ENCODE measurements around the gene CRYL1. TPM values are rescaled to one million over a fixed set of nuclear protein-coding genes. Genes with fewer than 3 reads are reported as not detected.

Gene CRYL1
- total RNA-seq, 6 experiments from 2014 or later: 10.9 to 13.2 (median 12.0) TPM

GRCh38 chr13:20526664-20527063 is 1.0 kb upstream of the CRYL1 start:
- peak overlapping the region; percentile 89 for H3K4me3 Mint-ChIP-seq
- peak; percentile 18 for DNase-seq

GRCh38 chr13:20525144-20525600 is 485 bp downstream of the CRYL1 start:
- H3K27me3 Mint-ChIP-seq (ENCODE audit: insufficient read depth): no peaks in the 10 kb centered on the region; the same call in none of the 2 replicates
- peaks cover 1% of the 10 kb centered on the region; the same call in 1 of the 2 replicates for H3K36me3 Mint-ChIP-seq (ENCODE audit: low read depth)
- no peak for TF ChIP-seq CTCF (IDR thresholded peaks at IDR 0.05)
- H3K4me3 Mint-ChIP-seq: peak overlapping the region; percentile 92
- no peak for DNase-seq
- H3K4me1 Mint-ChIP-seq (ENCODE audit: low read depth): peaks cover 28% of the 10 kb centered on the region
- no peaks in the 10 kb centered on the region for H3K9me3 Mint-ChIP-seq
- H3K27ac Mint-ChIP-seq: peak overlapping the region; percentile 46

More at GRCh38 chr13:20526664-20527063, 1.0 kb upstream of the CRYL1 start:
- H3K27ac Mint-ChIP-seq: peak overlapping the region; percentile 76
- no peak for TF ChIP-seq CTCF (IDR thresholded peaks at IDR 0.05)
- no peaks in the 10 kb centered on the region for H3K36me3 Mint-ChIP-seq (ENCODE audit: low read depth)
- no peaks in the 10 kb centered on the region for H3K9me3 Mint-ChIP-seq
- H3K27me3 Mint-ChIP-seq (ENCODE audit: insufficient read depth): no peaks in the 10 kb centered on the region; the same call in none of the 2 replicates
- peaks cover 28% of the 10 kb centered on the region for H3K4me1 Mint-ChIP-seq (ENCODE audit: low read depth)

DNA sequence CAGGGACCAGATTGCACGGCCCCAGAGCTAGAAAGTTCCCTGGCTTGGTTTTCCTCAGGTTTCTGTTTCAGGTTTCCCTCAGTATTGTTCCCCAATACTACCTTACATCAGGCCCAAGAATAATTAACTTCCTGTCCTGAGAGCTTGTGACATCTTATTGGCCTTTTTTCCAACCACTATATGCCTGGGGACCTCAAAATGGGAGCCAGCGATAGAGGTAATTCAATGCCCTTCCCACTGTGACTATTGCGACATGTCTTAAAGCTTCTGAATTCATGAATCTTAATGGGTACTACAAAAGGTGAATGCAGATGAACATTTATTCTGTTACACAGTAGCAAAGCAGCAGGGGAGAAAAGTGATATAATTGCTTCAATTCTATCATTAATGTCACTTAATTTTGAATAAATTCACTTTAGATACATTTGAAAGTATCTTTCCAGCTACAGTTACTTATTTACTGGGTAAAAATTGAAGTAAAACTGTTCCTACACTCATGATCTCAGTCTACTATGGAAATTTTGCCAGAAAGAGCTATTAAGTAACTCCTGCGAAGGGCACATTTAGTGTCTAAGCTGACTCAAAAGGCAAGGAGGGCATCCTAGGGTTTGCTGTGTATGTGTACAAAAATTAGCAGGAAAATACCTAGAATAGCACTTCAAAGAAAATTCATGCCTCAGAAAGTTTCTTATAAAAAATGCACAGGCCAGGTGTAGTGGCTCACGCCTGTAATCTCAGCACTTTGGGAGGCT is 4.1 kb downstream of the CRYL1 start:
- H3K9me3 Mint-ChIP-seq: no peaks in the 10 kb centered on the region
- H3K27ac Mint-ChIP-seq: no peak overlapping the region
- no peak for DNase-seq
- H3K4me1 Mint-ChIP-seq (ENCODE audit: low read depth): peaks cover 14% of the 10 kb centered on the region
- no peak for TF ChIP-seq CTCF (IDR thresholded peaks at IDR 0.05)
- H3K27me3 Mint-ChIP-seq (ENCODE audit: insufficient read depth): no peaks in the 10 kb centered on the region; the same call in none of the 2 replicates
- peaks cover 14% of the 10 kb centered on the region for H3K36me3 Mint-ChIP-seq (ENCODE audit: low read depth)
- no peak overlapping the region for H3K4me3 Mint-ChIP-seq

DNA sequence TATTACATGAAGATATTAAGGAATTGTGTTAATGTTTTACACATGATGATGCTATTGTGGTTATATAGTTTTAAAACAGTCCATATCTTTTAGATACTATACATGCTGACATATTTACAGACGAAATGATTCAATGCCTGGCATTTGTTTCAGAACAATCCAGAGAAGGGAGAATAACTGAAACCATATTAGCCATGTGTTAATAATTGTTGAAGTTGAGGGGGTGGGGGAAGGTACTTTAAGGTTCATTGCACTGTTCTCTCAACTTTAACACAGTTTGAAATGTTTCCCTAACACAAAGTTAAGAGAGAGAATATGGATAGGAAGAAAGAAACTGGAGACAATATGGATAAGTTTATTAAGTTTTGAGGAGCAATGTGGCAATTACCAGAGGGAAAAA is 5.8 kb downstream of the CRYL1 start:
- TF ChIP-seq CTCF (IDR thresholded peaks at IDR 0.05): no peak
- no peak for DNase-seq
- H3K27me3 Mint-ChIP-seq (ENCODE audit: insufficient read depth): no peaks in the 10 kb centered on the region; the same call in none of the 2 replicates
- H3K4me1 Mint-ChIP-seq (ENCODE audit: low read depth): peaks cover 8% of the 10 kb centered on the region
- no peak overlapping the region for H3K27ac Mint-ChIP-seq
- no peak overlapping the region for H3K4me3 Mint-ChIP-seq
- H3K36me3 Mint-ChIP-seq (ENCODE audit: low read depth): peaks cover 14% of the 10 kb centered on the region
- H3K9me3 Mint-ChIP-seq: no peaks in the 10 kb centered on the region

- Mint-ChIP-seq H3K9me3 (no peaks in the 10 kb centered on the region), H3K36me3 (ENCODE audit: low read depth) (peaks cover 14% of the 10 kb centered on the region), H3K4me3 (no peak overlapping the region), H3K27me3 (ENCODE audit: insufficient read depth) (no peaks in the 10 kb centered on the region; the same call in none of the 2 replicates), H3K4me1 (ENCODE audit: low read depth) (peaks cover 6% of the 10 kb centered on the region), H3K27ac (no peak overlapping the region)
- no peak for DNase-seq
- no peak for TF ChIP-seq CTCF (IDR thresholded peaks at IDR 0.05)
Measured at GRCh38 chr13:20518660-20519100, 7.0 kb downstream of the CRYL1 start.
